Measurements from ENCODE around the gene HLA-DMA.

- no peak for TF ChIP-seq CTCF (IDR thresholded peaks at IDR 0.05; ENCODE audit: low read depth, low read length, missing input control)
- no peak for TF ChIP-seq ZBTB33 (IDR thresholded peaks at IDR 0.05)
- no peak for TF ChIP-seq MAX (IDR thresholded peaks at IDR 0.05)
- TF ChIP-seq RXRA (IDR thresholded peaks at IDR 0.05), result no peak
- no peak for TF ChIP-seq REST (IDR thresholded peaks at IDR 0.05)
- no peak for TF ChIP-seq RAD21 (IDR thresholded peaks at IDR 0.05)
- no peak for TF ChIP-seq EGR1 (IDR thresholded peaks at IDR 0.05; ENCODE audit: low read depth in 2 of 2)
- no peak for TF ChIP-seq YY1 (IDR thresholded peaks at IDR 0.05)
- no peak for TF ChIP-seq GABPA (IDR thresholded peaks at IDR 0.05 in 1 of 2, conservative IDR thresholded peaks at IDR 0.05 in 1 of 2)
- TF ChIP-seq NR2F2 (IDR thresholded peaks at IDR 0.05), result no peak
- no peak for TF ChIP-seq FOXA2 (IDR thresholded peaks at IDR 0.05)
- no peak for TF ChIP-seq JUND (IDR thresholded peaks at IDR 0.05)
Measured at GRCh38 chr6:32974016-32974333, 21.1 kb upstream of the HLA-DMA start.

All from liver (tissue), 3 donors.